B cell (primary cell): ENCODE results near the gene ZNF710.

ENCODE experiments used
- CTCF ChIP-seq: fragments of 200-600 bp; IDR thresholded peaks from one replicate; pipeline ENCODE4 v1.8.0; 2022; ENCODE audit warnings: antibody characterized with exemption, mild to moderate bottlenecking
- EZH2 ChIP-seq: IDR thresholded peaks from 2 replicates; pipeline ENCODE4 v1.6.1; 2012; ENCODE audit warnings: borderline replicate concordance, low read depth, mild to moderate bottlenecking, moderate library complexity, low read length; ENCODE audit not compliant: insufficient read depth, poor library complexity, severe bottlenecking

GRCh38 chr15:90022905-90023700 lies 22.0 kb downstream of the ZNF710 start:
- no peak for TF ChIP-seq CTCF
- no peak for TF ChIP-seq EZH2
